Left forelimb (tissue), 1 donor: ENCODE measurements around the gene RPS6KA2.
"Not testable (repeated sequence)": the region's sequence is repeated elsewhere in the genome, so short reads cannot be mapped to it uniquely, and the experiment has no call there.

Experiments
- DNase-seq: peaks from one replicate; pipeline ENCODE4 v3.0.0-alpha.2; 2018; ENCODE audit warnings: low spot score

Gene RPS6KA2

DNA sequence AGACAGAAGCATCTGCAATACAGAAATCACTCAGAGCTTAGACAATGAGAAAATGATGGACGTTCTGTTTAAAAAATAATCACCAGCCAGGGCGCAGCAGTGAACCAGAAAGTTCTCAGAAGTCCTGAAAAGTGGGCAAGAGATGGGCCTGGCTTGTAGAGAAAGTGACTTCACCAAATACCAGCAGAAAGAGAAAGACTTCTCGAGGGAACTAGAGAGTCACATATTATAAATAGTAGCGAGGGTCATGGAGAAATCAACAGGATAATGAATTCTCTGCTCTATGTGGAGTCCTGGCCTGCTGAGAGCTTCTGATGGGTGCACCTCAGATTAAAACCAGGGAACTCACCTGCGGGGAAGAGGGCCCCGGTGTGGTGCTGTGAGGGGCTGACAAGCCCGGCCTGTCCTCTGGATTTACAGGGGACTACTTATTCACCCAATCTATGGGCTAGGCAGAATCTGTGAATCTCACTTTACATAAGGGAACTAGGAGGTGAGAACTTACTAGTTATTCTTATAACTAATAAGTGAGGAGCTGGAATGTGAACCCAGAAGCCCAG, 35.0 kb downstream of the RPS6KA2 start:
- DNase-seq = no peak

GRCh38 chr6:166591026-166591425, 36.0 kb downstream of the RPS6KA2 start:
- DNase-seq = no peak

DNA sequence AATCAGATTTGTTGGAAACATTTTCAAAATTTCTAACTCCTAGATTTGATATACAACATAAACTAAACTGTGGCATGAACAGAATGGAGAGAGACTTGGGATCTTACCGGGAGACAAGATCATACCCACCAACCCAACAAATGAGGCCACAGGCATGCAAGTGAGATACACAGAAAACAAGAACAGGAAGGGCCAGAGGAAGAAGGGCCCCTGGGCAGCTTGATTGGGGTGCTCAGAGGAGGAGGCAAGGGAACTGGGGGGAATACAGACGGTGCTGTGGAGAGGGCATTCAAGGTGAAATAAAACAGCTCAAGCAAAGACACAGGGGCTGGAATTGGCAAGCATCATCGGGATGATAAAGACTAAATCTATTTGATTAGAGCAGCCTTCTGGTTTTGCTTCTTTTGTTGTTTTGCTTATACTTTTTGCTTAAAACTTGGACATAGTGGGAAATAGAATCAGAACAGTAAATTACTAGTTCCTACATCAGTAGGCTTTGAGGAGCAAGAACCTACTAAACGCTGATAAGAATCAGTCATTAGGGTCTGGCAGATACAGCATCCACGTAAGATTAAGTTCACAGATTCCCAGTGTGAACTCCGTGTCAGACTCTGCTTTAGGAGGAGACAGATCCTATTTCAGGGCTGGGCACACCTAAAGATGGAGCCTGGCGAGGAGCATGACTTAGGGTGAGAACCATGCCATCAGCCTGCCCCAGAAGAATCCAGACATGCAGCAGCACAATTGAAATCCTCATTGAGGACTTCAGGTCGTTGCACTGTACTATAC, 37.1 kb downstream of the RPS6KA2 start:
- DNase-seq = no peak

DNA sequence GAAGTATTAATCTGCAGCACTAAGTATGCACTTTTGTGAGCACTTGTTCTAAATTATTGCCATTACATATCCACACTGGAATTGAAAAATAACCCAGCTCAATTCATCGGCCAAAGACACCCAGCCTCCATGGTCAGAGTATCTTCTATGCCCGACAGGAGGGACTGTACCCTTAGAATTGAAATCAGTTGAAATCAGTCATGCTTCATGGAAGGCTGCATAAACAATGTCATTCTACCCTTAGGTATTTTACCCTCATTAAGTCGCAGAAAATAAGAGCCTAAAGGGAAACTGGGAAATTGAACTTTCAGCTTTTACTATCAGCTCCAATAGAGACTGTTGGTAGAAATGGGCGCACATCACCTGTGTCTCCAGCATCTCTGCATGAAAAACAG, 37.7 kb downstream of the RPS6KA2 start:
- DNase-seq = no peak

GRCh38 chr6:166588691-166589336, 38.2 kb downstream of the RPS6KA2 start:
- no peak for DNase-seq

DNA sequence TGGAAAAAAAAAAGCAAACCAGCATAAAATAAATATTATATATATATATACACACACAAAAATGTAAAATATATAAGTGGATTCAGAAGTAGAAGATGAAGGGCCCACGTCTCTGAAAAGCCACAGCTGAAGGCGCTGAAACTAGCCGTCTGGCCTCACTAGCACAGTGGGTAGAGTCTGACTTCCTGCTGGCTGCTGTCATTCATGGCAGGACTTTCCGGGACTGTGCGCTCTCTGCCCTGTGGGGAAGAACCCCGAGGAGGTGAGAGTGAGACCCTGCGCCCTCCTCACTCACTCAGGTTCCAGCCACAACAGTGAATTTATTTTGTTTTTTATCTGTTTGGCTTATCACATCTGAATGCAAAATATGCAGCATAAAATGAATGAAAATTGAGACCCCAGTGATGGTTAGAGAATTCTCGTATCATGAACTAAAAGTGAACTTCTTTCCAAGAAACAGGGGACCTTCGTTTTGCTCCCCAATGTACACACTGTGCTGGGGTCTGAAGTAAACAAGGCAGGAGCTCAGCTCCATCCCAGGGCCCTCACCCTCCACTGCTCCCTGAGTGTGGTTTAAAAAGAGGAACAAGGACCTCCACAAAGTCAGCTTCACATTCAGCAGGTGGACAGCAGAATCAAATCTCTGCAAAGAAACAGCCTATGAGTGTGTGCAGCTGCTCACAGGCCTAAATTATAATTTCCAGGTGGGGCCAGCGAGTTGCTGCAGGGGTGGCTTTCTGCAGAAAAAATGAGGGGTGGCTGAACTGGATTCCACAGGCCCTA, 39.2 kb downstream of the RPS6KA2 start:
- DNase-seq = no peak

DNA sequence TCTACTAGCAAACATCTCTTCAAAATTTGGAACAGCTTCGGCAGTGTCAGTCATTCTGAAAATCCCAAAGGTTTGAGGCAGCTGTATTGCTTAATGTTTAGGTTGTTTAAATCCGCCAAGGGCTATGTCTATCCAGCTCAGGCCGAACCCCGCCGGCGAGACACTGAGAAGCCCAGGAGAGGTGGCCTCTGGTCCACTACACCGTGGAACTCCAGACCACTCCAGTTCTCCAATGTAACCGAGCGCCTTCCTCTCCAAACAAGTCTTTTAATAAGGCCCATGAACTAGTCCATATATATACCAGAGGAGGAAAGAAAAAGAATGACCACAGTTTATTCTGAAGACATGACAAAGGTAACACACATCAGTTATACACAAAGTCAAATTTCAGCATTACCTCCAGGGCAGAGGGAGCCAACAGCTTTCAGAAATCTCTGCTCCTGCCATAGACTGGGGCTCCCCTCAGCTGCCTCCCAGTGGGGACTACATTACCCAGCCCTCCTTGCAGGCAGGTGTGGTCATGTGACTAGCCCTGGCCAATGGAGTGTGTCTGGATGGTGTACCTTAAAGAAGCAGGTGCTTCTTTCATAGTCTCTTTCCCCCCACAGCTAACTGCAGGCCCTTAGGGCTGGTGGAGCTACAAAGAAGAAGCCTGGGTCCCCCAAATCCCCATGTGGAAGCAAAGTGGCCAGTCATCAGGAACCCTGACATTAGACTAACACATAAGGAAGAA, 40.5 kb downstream of the RPS6KA2 start, which contains the start of gene RAMACL:
Gene RAMACL (minus strand): TSS at position 255 of the 733 bp plus-strand sequence. CDS start 201 bp downstream, at position 54.
- DNase-seq = no peak

DNA sequence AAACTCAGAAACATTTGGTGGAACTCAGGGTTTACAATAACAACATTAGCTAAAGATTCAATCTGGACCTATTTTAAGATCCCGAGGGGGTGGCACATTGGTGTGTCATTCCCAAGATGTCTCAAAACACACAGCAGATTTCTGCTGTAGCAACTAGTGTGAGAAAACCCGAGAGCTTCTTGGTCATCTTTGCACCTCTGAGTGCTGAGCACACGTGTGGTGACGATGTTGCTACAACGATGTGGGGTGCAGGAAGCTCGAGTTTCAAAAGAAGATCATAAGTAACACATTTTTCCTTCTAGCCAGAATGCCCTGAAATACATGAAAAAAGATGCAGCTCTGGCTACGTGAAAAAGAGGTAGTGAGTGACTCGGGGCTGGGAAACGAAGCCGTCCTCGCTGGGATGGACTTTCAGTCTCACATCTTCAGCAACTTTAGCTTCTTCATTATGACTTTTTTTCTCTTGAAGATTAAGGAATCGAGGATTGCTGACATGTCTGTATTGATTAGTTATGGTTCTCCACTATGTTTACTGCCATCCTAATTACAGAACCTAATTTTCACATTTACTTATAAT, 42.1 kb downstream of the RPS6KA2 start:
- DNase-seq = no peak

DNA sequence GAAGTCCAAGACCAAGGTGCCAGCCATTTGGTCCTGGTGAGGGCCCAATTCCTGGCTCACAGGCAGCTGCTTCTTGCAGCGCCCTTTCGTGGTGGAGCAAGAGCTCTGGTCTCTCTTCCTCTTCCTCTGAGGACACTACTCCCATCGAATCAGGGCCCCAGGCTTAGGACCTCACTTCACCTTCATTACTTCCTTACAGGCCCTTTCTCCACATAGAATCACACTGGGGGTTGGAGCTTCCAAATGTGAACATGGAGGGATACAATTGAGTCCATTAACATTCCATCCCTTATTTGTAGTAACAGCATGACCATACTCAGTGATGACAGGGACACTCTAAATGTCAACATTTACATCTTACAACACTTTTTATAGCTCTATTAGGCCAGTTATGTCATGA, 42.9 kb downstream of the RPS6KA2 start:
- no peak for DNase-seq

DNA sequence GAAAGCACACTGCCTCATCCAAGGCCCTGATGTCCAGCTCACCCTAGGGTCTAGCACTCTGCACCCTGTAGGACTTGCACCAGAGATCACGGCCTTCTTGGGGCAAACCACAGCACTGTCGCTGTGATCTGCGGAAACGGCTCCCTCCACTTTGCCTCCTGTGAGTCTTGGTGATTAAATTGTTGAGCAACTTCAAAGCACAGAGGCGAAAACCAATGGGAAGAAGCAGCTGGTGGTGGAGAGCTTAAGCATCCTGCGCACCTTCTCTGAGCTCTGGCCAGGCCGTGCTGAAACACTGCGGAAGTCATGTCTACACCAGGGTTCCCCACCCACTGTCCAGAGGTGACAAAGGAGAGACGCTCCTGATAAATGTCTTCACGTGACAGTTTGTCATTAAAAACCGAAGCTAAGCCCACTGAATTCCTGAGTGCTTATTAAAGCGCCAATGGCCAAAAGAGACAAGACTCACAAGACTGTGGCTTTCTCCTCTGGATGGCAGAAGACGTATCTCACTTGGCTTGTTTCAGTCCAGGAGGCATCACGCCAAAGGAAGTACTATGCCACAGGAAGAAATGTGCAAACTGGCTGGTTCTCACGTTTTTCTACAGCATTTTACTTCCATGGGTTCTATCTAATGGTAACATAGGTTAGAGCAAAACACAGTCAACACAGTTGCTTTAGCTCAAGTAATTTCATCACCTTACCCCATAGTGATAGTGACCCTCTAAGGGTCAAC, 43.7 kb downstream of the RPS6KA2 start:
- no peak for DNase-seq

DNA sequence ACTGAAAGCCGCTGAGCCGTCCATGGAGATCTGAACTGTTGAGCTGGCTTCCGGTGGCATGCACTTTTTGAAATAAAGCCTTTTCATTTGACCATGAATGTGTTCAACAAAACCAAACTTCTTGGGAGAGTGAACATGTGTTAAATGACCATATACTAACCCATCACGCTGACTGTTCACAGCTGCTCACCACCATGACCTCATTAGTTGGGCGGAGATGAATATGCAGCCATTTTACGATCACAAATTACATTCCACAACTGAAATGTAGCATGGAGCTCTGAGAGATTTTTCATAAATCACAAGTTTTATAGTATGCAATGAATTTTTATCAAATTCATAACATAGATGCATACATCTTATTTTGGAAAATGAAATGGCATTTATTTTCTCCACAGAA, 44.8 kb downstream of the RPS6KA2 start:
- no peak for DNase-seq

- DNase-seq = not testable (repeated sequence)
These were observed 45.2 kb downstream of the RPS6KA2 start for GRCh38 chr6:166581801-166582200.

- no peak for DNase-seq
These were observed 46.0 kb downstream of the RPS6KA2 start for GRCh38 chr6:166581091-166581511.

DNA sequence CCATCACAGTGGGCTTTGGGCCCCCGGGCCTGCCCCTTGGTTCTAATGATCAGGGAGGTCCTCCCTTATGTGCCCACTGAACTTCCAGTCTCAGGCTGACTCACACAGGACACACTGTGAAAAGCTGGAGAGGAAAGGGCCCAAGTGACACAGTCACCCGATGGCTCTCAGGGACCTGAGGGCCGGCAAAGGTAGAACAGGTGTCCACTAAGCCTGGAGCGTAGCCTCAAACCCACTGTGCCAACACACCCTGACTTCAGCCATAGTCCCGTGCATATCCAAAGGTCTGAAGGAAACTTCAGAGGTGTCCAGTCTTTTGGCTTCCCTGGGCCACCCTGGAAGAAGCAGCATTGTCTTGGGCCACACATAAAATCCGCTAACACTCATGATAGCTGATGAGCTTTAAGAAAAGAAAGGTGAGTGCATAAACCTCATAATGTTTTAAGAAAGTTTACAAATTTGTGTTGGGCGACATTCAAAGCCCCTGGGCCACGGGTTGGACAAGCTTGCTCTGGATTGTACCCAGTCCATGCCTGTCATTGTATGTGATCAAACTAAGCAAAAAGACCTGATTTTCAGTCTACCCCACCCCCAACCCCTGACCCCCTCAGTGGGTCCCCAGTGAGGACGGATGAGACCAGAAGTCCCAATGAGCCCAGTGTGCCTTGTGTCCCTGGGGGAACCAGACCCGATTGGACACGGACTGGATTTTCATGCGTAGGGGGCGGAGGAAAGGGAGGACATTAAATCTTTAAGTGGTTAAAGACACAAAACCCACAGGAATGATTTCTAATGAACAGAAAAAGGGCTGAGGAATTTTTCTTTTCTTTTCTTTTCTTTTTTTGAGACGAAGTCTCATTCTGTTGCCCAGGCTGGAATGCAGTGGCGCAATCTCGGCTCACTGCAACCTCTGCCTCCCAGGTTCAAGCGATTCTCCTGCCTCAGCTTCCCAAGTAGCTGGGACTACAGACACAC, 46.7 kb downstream of the RPS6KA2 start:
- DNase-seq = no peak

GRCh38 chr6:166579237-166579850, 47.7 kb downstream of the RPS6KA2 start:
- DNase-seq = no peak

DNA sequence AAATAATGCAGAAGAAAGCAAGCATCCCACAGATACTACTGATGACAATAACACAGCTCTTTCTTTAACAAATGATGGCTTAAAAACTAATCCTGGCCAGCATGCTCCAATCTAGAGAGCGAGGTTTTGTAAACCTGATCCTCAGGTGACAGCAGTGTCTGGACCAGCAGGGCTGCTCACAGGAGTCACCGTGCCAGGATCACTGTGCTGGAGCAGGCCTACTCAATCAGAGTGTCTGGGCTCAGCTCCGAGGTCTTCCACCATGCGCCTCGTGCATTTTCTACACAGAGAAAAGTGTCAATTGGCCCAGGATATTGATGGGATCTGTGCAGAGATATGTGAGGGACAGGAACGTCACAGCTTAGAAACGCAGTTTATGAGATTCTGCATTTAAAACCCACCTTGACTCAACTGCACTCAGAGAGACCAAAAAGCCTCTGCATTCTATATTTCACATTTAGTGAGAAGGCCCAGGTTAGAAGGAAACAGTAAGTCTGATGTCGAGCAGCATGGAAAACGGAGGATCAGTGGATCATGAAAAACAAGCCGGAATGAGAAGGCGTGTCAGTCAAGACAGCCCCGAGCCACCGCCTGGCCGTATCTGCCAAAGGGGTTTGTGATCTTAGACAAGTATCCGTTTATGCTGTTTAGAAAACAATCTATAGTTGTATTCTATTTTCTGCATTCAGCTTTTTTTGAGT, 48.4 kb downstream of the RPS6KA2 start:
- no peak for DNase-seq

GRCh38 chr6:166575205-166575604, 51.8 kb downstream of the RPS6KA2 start:
- no peak for DNase-seq

- DNase-seq = no peak
These were observed 53.4 kb downstream of the RPS6KA2 start for GRCh38 chr6:166573511-166574216.
